ENCODE data around the gene IFI35.

IFI35 gene

DNA sequence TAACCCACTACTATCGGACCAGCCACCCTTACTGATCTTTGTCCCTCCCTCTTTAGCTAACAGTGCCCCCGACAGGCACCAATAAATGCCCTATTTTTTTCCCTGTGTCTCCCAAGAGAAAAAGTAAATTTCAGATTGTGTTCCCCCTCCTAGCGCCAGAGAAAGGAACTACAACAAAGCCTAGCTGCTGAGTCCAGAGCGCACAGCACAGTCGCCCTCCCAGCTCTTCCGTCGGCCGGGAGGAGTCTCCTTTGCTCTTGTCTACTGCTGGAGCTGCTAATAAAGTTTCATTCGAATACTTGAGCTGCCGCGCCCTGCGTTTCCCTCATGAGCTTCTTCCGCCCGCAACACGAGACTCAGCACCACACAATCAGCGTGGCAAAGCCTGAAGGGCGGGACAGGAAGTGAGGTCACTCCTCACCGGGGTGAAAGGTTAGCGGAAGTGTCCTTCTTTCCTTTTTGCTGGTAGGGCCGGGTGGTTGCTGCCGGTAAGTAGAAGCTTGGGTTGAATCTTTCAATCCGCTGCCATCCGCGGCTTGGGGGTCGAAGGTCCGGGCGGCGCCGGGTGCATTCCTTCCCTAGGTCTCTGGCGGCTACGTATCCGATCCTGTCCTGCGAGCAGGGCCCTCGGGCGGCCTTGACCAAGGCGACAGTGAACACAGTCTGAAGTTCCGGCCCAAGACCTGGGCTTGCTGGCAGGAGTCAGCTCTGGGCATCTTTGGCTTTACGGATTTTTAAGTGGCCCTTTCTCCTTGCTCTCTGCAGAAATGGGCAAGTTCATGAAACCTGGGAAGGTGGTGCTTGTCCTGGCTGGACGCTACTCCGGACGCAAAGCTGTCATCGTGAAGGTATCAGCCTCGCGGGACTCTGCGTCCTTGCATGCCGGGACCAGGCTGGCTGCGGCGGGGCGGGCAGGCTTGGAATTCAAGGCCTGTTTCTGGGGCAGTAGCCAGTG lies 8.3 kb upstream of the IFI35 start, which contains the start of gene RPL27:
TSS of gene RPL27 (plus strand) at position 436 of the 955 bp plus-strand sequence. CDS start at position 768, 332 bp downstream.
- peaks cover 12% of the 10 kb centered on the region for H3K4me1 ChIP-seq (ENCODE audit: control insufficient read depth, insufficient read depth, low read length)
- ChIA-PET POLR2A (interaction anchor here (0.6 to 3.4 kb wide), 55 partner anchors 9 to 1187 kb away, joined by 3 to 36 read pairs (median 7); partner anchors contain the start of genes AARSD1, AOC2, AOC3 and ARL4D), CTCF (interaction anchor here (0.5 to 2.5 kb wide), 33 partner anchors 8 to 486 kb away, joined by 3 to 18 read pairs (median 4); partner anchors contain the start of genes AARSD1, AOC2, ARL4D and DHX8)
- peaks cover 43 to 55% of the 10 kb centered on the region in 2 experiments for H3K36me3 ChIP-seq (ENCODE audit: control insufficient read depth in 2 of 2, insufficient read depth in 1 of 2, low read length in 2 of 2)
- peak within 1 kb of the TSS; percentile 64 for H3K4me3 ChIP-seq (ENCODE audit: low read depth, low read length)
- H3K27ac ChIP-seq (ENCODE audit: extremely low read depth, low read depth, low read length) = peak within 1 kb of the TSS; percentile 99
- H3K9me3 ChIP-seq (ENCODE audit: control insufficient read depth, insufficient read depth, low read depth, low read length) = no peaks in the 10 kb centered on the region
- peak; percentile 86 for TF ChIP-seq ZBTB20 (tag by site-specific recombination; IDR thresholded peaks at IDR 0.05)
- peak; percentile 68 for TF ChIP-seq ZNF335 (tag by site-specific recombination; conservative IDR thresholded peaks at IDR 0.05)
- TF ChIP-seq ZNF654 (tag by site-specific recombination; IDR thresholded peaks at IDR 0.05; ENCODE audit: low read depth) = peak; percentile 58
- peak; percentile 99 for TF ChIP-seq ZBTB17 (tag by site-specific recombination; IDR thresholded peaks at IDR 0.05)
- TF ChIP-seq ZNF155 (tag by site-specific recombination; IDR thresholded peaks at IDR 0.05) = no peak
- no peak for TF ChIP-seq ZNF114 (tag by site-specific recombination; IDR thresholded peaks at IDR 0.05)
- TF ChIP-seq ZNF223 (tag by site-specific recombination; IDR thresholded peaks at IDR 0.05) = peak; percentile 74; the same call in 1 of the 2 replicates
- TF ChIP-seq ZNF473 (tag by site-specific recombination; IDR thresholded peaks at IDR 0.05) = no peak
- no peak for TF ChIP-seq ZNF426 (tag by site-specific recombination; IDR thresholded peaks at IDR 0.05)
- TF ChIP-seq ZNF549 (tag by site-specific recombination; IDR thresholded peaks at IDR 0.05) = no peak
- no peak for TF ChIP-seq ZNF280C (tag by site-specific recombination; IDR thresholded peaks at IDR 0.05)
- peak; percentile 97 for TF ChIP-seq ZNF394 (tag by site-specific recombination; IDR thresholded peaks at IDR 0.05; ENCODE audit: borderline replicate concordance)
- TF ChIP-seq ZNF580 (tag by site-specific recombination; IDR thresholded peaks at IDR 0.05) = peak; percentile 90
- no peak for TF ChIP-seq ZNF404 (tag by site-specific recombination; IDR thresholded peaks at IDR 0.05)
- no peak for TF ChIP-seq SALL2 (tag by site-specific recombination; IDR thresholded peaks at IDR 0.05; ENCODE audit: borderline replicate concordance)
- TF ChIP-seq, protein P1, sequence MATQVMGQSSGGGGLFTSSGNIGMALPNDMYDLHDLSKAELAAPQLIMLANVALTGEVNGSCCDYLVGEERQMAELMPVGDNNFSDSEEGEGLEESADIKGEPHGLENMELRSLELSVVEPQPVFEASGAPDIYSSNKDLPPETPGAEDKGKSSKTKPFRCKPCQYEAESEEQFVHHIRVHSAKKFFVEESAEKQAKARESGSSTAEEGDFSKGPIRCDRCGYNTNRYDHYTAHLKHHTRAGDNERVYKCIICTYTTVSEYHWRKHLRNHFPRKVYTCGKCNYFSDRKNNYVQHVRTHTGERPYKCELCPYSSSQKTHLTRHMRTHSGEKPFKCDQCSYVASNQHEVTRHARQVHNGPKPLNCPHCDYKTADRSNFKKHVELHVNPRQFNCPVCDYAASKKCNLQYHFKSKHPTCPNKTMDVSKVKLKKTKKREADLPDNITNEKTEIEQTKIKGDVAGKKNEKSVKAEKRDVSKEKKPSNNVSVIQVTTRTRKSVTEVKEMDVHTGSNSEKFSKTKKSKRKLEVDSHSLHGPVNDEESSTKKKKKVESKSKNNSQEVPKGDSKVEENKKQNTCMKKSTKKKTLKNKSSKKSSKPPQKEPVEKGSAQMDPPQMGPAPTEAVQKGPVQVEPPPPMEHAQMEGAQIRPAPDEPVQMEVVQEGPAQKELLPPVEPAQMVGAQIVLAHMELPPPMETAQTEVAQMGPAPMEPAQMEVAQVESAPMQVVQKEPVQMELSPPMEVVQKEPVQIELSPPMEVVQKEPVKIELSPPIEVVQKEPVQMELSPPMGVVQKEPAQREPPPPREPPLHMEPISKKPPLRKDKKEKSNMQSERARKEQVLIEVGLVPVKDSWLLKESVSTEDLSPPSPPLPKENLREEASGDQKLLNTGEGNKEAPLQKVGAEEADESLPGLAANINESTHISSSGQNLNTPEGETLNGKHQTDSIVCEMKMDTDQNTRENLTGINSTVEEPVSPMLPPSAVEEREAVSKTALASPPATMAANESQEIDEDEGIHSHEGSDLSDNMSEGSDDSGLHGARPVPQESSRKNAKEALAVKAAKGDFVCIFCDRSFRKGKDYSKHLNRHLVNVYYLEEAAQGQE (tag by site-specific recombination; IDR thresholded peaks at IDR 0.05) = no peak; the same call in 1 of the 2 replicates
- no peak for TF ChIP-seq ZNF530 (tag by site-specific recombination; IDR thresholded peaks at IDR 0.05; ENCODE audit: low read depth)
- TF ChIP-seq HOXA7 (CRISPR knock-in tag; IDR thresholded peaks at IDR 0.05; ENCODE audit: borderline replicate concordance) = no peak
- no peak for TF ChIP-seq ZNF354C (tag by site-specific recombination; IDR thresholded peaks at IDR 0.05; ENCODE audit: borderline replicate concordance, low read depth)
- peak; percentile 88 for TF ChIP-seq YY1 (tag by site-specific recombination; IDR thresholded peaks at IDR 0.05)
- TF ChIP-seq MZF1 (tag by site-specific recombination; IDR thresholded peaks at IDR 0.05; ENCODE audit: borderline replicate concordance) = no peak
- TF ChIP-seq ZNF16 (tag by site-specific recombination; IDR thresholded peaks at IDR 0.05; ENCODE audit: low read depth) = no peak
- TF ChIP-seq KLF7 (tag by site-specific recombination; IDR thresholded peaks at IDR 0.05; ENCODE audit: borderline replicate concordance) = peak; percentile 100
- 0 out of 2 replicates have a peak, but pooled peaks have one; percentile 8 for TF ChIP-seq ZFHX2 (tag by site-specific recombination; conservative IDR thresholded peaks at IDR 0.05)
- TF ChIP-seq SP2 (tag by site-specific recombination; IDR thresholded peaks at IDR 0.05) = peak; percentile 94
- no peak for TF ChIP-seq ZNF19 (tag by site-specific recombination; IDR thresholded peaks at IDR 0.05; ENCODE audit: low read depth)
- TF ChIP-seq ZNF510 (tag by site-specific recombination; IDR thresholded peaks at IDR 0.05; ENCODE audit: insufficient replicate concordance) = no peak
- TF ChIP-seq ZNF341 (tag by site-specific recombination; IDR thresholded peaks at IDR 0.05; ENCODE audit: low read depth) = peak; percentile 97
- peak; percentile 97 for TF ChIP-seq ZNF362 (tag by site-specific recombination; IDR thresholded peaks at IDR 0.05)
- no peak for TF ChIP-seq ZNF776 (tag by site-specific recombination; IDR thresholded peaks at IDR 0.05; ENCODE audit: borderline replicate concordance)

Measured in HEK293 (cell line).